ENCODE results near the gene C2CD5. TPM values are rescaled to one million over a fixed set of nuclear protein-coding genes. Genes with fewer than 3 reads are reported as not detected.
A peak's percentile ranks its signal among the peaks of the same experiment; 100 is the strongest.
"Not testable (repeated sequence)": the region's sequence is repeated elsewhere in the genome, so short reads cannot be mapped to it uniquely, and the experiment has no call there.

C2CD5 gene
- total RNA-seq, 1 donor from 2014 or later, result 53.5 TPM

DNA sequence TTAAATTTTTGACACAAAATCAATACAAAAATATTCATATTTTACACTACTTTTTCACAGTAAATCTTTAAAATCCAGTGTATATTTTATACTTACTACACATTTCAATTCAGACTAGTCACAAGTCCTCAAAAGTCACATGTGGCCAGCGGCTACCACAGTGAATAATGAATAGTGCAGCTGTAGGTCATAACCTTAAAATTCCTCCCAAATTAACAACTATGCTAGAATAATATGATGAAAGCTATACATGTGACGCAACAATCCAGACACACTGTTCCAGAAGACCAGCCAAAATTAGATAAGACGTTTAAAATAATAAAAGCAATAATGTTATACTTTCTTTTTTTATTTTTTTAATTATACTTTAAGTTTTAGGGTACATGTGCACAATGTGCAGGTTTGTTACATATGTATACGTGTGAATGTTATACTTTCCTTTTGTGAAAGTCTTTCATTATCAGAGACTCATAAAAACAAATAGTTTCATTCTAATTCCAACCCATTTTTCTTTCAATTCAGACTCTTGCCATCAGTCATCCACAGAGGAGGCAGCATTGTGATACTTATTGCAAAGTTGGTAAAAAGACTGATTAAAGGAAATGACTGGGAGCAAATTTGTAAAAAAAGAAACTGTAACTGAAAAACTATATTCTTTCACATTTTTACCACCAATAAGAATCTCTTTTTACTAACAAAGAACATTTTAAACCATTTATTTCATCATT is 67.0 kb downstream of the C2CD5 start:
- DNase-seq (ENCODE audit: low spot score), result no peak

- no peak for DNase-seq (ENCODE audit: low spot score)
Observed at GRCh38 chr12:22476133-22476532, 68.2 kb downstream of the C2CD5 start.

DNA sequence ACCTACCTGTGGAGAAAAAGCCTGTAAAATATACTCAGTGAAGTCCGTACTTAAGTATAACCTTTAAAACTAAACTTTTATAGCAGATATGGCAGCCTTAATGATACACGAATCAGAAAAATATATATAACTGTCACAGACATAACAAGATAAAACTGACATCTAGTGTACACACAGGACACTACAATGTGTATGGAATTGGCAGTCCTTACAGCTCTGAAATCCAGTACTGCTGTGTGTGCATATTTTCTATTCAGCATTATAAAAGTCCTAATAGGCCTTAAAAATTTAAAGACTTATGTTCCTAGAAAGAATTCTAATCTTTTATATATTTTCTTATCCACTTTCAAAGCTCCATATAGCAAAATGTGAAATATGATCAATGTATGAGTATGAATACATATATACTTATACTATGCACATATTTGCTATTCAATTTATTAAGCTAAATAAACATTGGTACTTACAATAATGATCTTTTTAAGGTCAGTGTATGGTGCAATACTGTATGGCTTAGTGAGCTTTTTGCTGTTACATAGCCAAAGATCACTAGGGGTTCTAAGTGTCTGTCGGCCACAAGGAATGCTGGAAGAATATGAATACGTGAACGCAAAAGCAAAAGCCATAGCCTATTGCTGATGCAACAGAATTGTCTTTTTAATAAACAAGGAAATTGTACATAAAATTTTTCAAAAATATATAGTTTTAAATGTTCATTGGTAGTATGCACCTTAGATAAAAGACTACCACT is 69.2 kb downstream of the C2CD5 start:
- DNase-seq (ENCODE audit: low spot score), result no peak

DNA sequence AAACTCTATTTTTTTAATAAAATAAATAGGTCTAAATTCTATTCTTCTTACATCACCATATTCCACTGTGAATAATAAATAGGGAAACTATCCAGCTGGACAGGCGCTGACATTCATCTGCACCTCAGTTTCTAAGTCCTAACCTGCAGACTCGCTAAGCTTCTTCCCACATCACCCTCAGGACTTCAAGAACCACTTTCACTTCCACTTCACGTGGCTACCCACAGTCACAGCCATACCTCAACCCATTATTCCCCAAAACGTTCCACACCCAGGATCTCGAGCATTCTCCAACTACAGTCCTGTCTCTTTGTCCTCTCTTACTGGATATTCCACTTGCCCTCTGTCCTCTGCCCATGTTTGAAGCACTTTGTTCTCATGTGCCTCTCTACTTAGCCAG is 71.1 kb downstream of the C2CD5 start:
- DNase-seq (ENCODE audit: low spot score), result no peak

- DNase-seq (ENCODE audit: low spot score), result no peak
Observed at GRCh38 chr12:22467190-22467589, 77.2 kb downstream of the C2CD5 start.

- DNase-seq (ENCODE audit: low spot score), result no peak
Observed at GRCh38 chr12:22463306-22463705, 81.0 kb downstream of the C2CD5 start.

GRCh38 chr12:22461786-22462185 is 82.6 kb downstream of the C2CD5 start:
- DNase-seq (ENCODE audit: low spot score), result no peak

- no peak for DNase-seq (ENCODE audit: low spot score)
Observed at GRCh38 chr12:22459838-22460490, 84.4 kb downstream of the C2CD5 start.

- no peak for DNase-seq (ENCODE audit: low spot score)
Observed at GRCh38 chr12:22458298-22458937, 85.9 kb downstream of the C2CD5 start.

DNA sequence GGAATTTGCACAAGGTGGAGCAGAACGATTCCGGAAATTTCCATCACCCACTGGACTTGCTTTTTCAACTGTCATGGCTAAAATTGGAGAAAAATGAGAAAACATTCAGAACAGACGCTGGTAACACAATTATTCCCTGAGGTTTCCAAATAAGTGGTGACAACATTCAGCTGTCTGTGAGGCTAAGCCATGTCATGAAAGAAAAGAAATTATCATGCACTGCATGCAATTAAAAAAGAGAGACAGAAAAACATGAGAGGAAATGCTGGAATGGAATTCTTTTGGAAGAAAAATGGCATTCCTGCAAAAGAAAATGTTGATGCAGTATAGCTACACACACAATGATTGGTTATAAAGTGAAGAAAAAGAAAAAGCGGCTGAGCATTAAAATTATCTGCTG is 87.3 kb downstream of the C2CD5 start:
- DNase-seq (ENCODE audit: low spot score), result no peak

- DNase-seq (ENCODE audit: low spot score), result no peak
Observed at GRCh38 chr12:22453511-22453910, 90.8 kb downstream of the C2CD5 start.

DNA sequence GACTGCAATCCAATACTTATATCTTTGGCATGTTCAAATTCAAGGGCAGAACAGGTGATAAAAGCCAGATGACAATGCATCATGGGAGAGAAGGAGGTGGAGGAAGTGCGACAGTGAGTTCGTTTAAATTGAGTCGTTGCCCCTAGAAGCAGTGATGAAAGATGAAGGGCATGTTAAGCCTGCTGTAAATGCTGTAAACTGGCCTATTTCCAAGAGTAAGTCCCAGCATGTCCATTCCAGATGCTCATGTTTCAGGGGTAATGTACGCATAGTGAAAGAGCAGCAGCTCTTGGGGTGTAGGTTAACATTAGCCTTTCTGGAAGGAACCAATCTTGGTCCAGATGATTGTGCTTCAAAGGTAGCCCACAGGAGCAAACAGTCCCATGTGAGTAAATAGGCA is 97.1 kb downstream of the C2CD5 start:
- no peak for DNase-seq (ENCODE audit: low spot score)

DNA sequence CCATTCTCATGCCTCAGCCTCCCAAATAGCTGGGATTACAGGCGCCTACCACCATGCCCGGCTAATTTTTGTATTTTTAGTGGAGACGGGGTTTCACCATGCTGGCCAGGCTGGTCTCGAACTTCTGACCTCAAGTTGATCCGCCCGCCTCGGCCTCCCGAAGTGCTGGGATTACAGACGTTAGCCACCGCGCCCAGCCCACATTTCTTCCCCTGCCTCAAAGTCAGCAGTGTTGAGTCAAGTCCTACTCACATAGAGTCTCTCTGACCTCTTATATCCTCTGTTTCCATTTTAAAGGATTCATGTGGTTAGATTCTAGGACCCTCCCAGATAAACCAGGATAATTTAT is 100.1 kb downstream of the C2CD5 start:
- not testable (repeated sequence) for DNase-seq (ENCODE audit: low spot score)

DNA sequence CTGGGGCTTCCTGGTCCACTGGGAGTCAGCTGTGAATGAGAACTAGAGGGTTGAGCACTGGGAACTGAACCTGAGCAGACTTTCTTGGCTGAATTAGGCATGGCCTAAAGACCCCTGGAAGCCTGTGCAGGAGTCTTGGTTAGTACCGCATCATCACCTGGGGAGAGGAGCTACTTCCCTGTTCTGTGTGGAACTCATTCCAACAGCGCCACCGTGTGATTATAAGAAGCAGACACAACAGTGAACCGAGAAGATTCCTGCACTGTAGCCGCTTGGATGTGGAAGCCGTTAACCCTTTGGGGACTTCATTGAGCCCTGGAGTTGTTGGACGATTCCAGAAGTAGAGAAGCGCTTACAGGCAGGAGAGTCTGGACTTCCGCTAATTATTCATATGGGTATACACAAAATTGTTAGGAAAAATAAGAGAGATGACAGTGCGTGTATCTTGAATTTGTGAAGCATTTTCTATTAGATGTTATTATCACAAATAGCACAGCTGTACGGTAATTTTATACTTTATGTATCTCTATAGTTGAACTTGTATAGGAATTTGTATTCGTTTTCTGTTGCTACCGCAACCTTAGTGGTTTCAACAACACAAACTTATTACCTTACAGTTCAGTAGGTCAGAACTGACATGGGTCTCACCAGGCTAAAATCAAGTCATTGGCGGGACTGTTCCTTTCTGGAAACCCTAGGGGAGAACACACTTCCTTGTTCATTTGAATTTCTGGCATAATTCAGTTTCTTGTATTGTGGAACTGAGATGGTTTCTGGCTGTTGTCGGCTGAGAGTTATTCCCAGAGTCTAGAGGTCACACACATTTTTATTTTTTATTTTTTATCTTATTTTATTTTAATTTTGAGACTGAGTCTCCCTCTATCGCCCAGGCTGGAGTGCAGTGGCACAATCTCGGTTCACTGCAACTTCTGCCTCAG is 100.7 kb downstream of the C2CD5 start:
- DNase-seq (ENCODE audit: low spot score), result peak; percentile 66

- no peak for DNase-seq (ENCODE audit: low spot score)
Observed at GRCh38 chr12:22437031-22437806, 107.1 kb downstream of the C2CD5 start.

GRCh38 chr12:22435583-22435982 is 108.8 kb downstream of the C2CD5 start:
- no peak for DNase-seq (ENCODE audit: low spot score)

- DNase-seq (ENCODE audit: low spot score), result no peak
Observed at GRCh38 chr12:22431693-22432251, 112.6 kb downstream of the C2CD5 start.

GRCh38 chr12:22416801-22417200 is 127.5 kb downstream of the C2CD5 start:
- DNase-seq (ENCODE audit: low spot score), result no peak

DNA sequence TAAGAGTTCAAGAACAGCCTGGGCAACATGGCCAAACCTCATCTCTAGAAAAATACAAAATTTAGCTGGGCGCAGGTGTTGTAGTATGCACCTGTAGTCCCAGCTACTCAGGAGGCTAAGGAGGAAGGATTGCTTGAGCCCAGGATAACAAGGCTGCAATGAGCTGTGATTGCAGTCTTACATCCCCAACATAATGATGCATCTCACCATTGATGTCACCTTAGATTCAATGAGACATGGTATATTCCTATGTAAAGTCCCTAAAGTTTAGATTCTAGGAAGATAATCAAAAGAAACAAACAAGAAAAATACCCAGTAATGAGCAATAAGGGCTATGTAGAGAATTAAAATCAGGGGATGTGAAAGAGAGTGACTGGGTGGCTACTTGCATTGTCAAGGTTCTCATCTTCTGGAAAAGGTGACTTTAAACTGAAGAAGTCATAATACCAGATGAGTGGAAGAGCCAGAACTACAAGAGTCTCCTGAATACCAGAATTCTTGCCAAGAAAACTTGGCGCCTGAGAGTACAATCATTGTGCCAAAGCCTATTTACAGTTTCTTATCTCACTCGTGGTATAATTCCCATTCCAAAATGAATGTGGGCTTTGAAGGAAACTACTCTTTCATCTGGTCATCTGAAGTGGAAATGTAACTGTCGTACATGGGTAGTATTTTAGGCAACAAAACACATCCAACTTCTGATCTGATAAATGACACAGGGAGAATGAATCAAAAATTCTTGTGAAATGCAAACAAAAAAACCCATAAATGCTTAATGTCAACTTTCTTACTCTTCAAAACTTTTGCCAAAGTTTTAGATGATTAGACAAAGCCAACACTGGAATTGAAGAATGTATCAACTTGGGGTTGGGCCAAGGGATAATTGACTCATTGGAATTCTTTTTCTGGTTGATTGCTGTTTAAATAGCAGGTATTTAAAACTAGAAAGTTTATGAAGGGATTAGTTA is 128.7 kb downstream of the C2CD5 start:
- no peak for DNase-seq (ENCODE audit: low spot score)
